ENCODE data around the gene IMMT. TPM values are rescaled to one million over a fixed set of nuclear protein-coding genes. Genes with fewer than 3 reads are reported as not detected.

IMMT gene
- total RNA-seq, 4 donors from 2014 or later, result 46.9 to 59.7 (median 56.1) TPM

DNA sequence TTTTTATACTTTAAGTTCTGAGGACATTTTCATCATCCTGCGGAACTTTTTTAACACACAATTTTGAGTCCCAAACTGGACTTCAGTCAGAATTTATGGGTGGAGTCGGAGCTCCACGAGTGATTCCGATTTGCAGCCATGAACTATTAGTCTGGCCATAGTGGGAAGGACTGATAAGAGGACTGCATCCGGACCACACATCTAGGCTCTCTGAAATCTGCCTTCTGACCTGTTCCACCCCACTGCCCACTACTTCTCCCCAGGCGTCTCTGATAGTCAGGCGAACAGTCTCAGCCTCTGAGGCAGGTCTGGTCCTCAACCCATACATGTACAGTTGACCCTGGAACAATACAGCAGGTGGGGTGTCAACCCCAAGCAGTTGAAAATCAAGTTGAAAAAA lies 9.2 kb upstream of the IMMT start:
- TF ChIP-seq, protein P1, sequence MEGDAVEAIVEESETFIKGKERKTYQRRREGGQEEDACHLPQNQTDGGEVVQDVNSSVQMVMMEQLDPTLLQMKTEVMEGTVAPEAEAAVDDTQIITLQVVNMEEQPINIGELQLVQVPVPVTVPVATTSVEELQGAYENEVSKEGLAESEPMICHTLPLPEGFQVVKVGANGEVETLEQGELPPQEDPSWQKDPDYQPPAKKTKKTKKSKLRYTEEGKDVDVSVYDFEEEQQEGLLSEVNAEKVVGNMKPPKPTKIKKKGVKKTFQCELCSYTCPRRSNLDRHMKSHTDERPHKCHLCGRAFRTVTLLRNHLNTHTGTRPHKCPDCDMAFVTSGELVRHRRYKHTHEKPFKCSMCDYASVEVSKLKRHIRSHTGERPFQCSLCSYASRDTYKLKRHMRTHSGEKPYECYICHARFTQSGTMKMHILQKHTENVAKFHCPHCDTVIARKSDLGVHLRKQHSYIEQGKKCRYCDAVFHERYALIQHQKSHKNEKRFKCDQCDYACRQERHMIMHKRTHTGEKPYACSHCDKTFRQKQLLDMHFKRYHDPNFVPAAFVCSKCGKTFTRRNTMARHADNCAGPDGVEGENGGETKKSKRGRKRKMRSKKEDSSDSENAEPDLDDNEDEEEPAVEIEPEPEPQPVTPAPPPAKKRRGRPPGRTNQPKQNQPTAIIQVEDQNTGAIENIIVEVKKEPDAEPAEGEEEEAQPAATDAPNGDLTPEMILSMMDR (IDR thresholded peaks at IDR 0.05; ENCODE audit: low read depth), result no peak

GRCh38 chr2:86203614-86204013 lies 8.4 kb upstream of the IMMT start:
- TF ChIP-seq, protein P1 (IDR thresholded peaks at IDR 0.05; ENCODE audit: low read depth), result no peak

- TF ChIP-seq, protein P1 (IDR thresholded peaks at IDR 0.05; ENCODE audit: low read depth), result no peak
Observed at GRCh38 chr2:86202702-86203101, 7.4 kb upstream of the IMMT start.

DNA sequence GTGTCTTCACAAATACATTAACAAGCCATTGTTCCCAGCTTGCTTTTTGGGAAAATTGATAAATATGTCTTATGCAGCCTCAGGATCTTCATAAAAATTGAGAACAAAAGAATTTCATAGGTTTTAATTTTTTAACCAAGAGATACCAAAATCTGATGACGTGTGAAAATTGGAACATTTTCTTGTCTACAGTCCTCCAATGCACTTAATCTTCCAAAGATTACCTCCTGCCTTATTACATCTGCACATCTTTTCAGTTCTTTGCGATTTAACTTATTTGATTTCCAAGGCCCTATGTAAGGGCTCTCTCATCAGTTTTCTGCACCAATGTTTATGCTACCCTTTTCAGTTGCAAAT lies 7.1 kb upstream of the IMMT start:
- TF ChIP-seq, protein P1 (IDR thresholded peaks at IDR 0.05; ENCODE audit: low read depth), result no peak

DNA sequence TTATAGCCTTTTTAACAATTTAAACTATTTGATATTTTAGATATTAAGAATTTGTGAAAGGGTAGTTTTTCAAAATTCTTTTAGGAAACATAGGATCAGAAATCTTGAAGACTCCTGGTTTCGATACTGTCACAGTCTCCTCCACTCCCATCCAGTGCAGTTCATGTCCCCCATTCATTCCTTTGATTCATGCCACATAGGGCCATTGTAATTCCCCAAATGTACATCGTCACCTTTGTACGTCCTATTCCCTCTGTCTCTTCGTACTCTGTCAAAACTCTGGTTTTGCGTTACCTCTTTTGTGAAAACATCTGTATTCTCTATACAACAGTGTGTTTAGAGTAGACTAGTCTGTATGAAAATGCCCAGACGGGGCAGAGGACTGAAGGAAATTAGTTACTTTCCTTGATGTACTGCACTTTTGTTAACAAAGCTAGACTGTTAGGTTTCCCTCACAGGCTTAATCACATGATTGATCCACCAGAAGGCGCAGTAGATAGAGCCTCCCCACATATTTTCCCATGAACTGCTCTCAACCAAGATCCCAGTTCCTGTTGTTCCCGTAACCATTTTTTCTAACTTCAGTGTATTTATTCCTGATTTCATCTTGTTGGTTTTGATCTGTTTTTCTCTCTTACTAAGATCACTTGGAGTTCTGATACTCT lies 6.5 kb upstream of the IMMT start:
- TF ChIP-seq, protein P1 (IDR thresholded peaks at IDR 0.05; ENCODE audit: low read depth), result no peak

- TF ChIP-seq, protein P1 (IDR thresholded peaks at IDR 0.05; ENCODE audit: low read depth), result no peak
Observed at GRCh38 chr2:86199834-86200177, 4.5 kb upstream of the IMMT start.

DNA sequence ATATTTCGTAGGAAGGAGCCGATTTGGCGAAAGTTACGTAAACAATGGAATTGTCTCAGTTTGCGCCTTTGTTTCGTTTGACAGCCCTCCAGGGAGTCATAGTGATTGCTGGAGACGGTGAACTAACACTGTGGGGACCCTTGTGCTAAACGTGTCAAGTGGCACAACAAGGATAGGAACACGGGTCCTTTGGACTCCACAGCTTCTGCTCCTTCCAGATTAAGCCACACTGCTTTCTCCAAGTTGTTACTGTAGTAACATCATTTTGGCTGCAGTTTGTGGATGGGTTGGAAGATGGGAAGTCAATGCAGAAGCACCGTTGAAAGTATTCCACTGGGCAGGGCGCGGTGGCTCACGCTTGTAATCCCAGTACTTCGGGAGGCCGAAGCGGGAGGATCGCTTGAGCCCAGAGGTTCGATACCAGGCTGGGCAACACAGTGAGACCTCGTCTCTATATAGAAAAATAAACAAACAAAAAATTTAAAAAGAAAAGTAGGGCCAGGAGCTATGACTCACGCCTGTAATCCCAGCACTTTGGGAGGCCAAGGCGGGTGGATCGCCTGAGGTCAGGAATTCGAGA lies 636 bp upstream of the IMMT start:
- TF ChIP-seq, protein P1 (IDR thresholded peaks at IDR 0.05; ENCODE audit: low read depth), result no peak

Data from subcutaneous adipose tissue (tissue), 4 donors.